Subcutaneous adipose tissue (tissue), 4 donors: ENCODE results near the gene BBIP1. TPM values are rescaled to one million over a fixed set of nuclear protein-coding genes. Genes with fewer than 3 reads are reported as not detected.

Experiments used
- CTCF ChIP-seq: fragments of 450-650 bp; IDR thresholded peaks from one replicate; pipeline ENCODE4 v1.5.1; 2016; ENCODE audit warnings: low read depth, mild to moderate bottlenecking, control low read depth, antibody characterized with exemption, moderate library complexity
- total RNA-seq, 4 donors: library from RNA; depleted of rRNA; stranded (reverse); fragments of >200 nt; gene quantifications; one replicate each; pipeline ENCODE4 v1.1.0, GENCODE V29; 2016

Gene BBIP1
- total RNA-seq, 4 donors from 2014 or later: 17.3 to 37.3 (median 24.8) TPM

DNA sequence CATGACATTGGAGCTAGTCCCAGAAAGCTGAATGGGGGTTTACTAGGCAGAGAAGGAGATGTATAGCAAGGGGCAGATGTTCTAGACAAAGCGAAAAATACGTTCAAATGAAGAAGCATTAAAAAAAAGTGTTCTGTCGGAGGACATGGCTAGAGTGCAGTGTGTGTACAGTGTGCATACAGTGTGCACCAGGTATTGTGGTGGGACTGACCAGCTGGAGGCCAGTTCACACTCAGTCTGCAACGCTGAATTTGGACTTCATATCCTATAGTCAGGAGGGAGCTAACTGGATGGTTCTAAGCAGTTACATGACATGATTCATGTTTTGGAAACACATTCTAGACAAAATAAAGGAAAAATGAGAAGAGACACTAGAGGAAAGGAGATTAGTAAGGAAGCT lies 8.8 kb downstream of the BBIP1 start:
- TF ChIP-seq CTCF: no peak

- no peak for TF ChIP-seq CTCF
These were observed 15.4 kb downstream of the BBIP1 start for GRCh38 chr10:110903280-110904278.

GRCh38 chr10:110901954-110902819 lies 16.8 kb downstream of the BBIP1 start:
- no peak for TF ChIP-seq CTCF

DNA sequence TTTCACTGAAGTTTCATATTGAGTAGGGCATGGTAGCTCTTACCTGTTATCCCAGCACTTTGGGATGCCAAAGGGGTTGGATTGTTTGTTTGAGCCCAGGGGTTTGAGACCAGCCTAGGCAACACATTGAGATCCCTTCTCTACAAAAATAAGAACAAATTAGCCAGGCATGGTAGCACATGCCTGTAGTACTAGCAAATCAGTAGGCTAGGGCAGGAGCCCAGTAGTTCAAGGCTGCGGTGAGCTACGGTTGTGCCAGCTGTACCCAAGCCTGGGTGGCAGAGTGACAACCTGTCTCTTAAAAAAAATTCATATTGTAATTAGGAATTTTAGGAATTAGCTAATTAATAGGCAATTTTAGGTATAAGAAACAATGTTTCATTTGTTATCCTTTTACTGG lies 18.0 kb downstream of the BBIP1 start:
- TF ChIP-seq CTCF: no peak

GRCh38 chr10:110898391-110898790 lies 20.6 kb downstream of the BBIP1 start:
- TF ChIP-seq CTCF: no peak

DNA sequence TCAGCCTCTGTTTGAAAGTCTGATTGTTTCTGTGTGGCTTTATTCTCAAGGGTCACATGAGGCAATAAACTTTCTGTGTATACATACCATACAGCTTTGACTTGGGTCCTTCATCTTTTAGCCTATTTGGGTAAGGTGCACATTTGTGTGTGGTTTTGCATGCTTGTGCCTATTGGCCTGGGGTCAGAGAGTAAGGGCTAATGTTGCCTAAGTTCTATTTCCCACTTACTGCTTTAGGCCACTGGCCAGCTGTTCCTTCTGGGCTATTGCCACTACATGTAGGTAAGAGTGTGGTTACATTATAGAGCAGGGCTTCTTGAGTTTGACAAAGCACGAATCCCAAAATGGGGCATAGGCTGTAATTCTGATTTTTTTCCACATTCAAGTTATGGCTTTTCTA lies 21.8 kb downstream of the BBIP1 start:
- TF ChIP-seq CTCF: no peak

DNA sequence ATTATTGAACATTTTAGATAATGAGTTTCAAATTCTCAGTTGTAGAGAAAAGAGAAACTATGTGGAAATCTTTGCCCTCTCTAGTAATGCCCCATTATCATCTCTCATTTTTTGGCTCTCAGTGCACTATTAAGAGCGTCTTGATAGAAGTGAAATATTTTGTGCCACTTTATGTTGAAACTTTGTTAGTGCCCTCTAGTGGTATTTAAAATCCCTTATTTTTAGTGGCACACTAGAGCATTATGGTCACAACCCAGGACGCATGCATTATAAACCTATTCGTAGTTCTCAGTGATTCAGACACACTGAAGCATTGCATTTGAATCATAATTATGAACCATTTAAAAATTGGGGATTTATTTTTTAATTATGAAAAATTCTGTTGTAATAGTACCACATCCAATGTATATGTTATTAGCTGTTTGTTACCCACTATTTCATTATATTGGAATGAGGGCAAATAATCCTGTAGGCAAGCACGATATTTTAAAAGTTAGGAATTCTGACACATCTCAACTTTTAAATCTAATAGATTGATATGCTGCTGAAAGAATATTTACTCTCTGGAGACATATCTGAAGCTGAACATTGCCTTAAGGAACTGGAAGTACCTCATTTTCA lies 25.3 kb downstream of the BBIP1 start:
- TF ChIP-seq CTCF: no peak
